ENCODE data around the gene C11orf86.

C11orf86 gene

GRCh38 chr11:67022961-67023956 lies 48.2 kb downstream of the C11orf86 start, which contains the start of gene SYT12:
SYT12 (plus strand) TSS chr11:67023134; CDS start chr11:67030145, 7,011 bp downstream.
- peak in 31 of 58 donors; percentile 9 to 79 (median 39) for DNase-seq

- no peak for DNase-seq
Observed at GRCh38 chr11:67023957-67024353, 48.9 kb downstream of the C11orf86 start.

- DNase-seq = no peak
Observed at GRCh38 chr11:67024410-67024809, 49.3 kb downstream of the C11orf86 start.

GRCh38 chr11:67024966-67025365 lies 49.9 kb downstream of the C11orf86 start:
- peak in 1 of 58 donors; percentile 23 for DNase-seq

- DNase-seq = no peak
Observed at GRCh38 chr11:67025750-67026149, 50.6 kb downstream of the C11orf86 start.

Measured in anterior cingulate cortex (tissue), 58 donors.